HS-27A (cell line): ENCODE results near the gene GMDS.

ENCODE experiments used
- DNase-seq: peaks from one replicate; pipeline ENCODE4 v3.0.0-alpha.2; 2012; ENCODE audit warnings: low read depth, missing footprints

GMDS gene

DNA sequence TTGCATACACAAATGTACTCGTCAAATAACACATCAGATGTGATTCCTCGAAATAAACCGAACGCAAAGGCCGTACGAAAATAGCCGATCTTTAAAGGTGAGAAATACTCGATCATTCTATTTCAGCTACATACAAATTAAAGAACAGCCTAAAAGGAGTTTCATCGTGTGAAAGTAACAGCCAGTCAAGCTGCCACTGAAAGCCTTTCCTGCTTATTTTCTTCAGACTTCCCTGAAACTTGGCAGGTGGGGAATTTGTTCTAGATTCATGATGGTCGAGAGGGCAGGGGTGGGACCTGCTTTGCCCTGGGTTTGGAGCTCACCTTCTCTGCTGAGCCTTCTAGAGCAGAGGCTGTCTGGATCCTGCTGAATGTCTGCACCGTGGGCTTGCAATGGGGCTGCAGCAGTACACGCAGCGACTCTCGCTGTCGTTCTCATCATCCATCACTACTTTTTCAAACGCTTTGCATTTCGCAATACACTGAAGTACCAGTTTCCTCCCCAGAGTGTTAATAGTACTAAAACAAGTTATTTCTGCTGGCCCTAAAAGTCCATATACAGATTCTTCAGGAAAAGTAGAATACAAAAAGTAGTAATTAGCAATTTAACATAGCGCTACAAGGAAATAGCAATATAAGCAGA, 619.5 kb downstream of the GMDS start:
- no peak for DNase-seq

DNA sequence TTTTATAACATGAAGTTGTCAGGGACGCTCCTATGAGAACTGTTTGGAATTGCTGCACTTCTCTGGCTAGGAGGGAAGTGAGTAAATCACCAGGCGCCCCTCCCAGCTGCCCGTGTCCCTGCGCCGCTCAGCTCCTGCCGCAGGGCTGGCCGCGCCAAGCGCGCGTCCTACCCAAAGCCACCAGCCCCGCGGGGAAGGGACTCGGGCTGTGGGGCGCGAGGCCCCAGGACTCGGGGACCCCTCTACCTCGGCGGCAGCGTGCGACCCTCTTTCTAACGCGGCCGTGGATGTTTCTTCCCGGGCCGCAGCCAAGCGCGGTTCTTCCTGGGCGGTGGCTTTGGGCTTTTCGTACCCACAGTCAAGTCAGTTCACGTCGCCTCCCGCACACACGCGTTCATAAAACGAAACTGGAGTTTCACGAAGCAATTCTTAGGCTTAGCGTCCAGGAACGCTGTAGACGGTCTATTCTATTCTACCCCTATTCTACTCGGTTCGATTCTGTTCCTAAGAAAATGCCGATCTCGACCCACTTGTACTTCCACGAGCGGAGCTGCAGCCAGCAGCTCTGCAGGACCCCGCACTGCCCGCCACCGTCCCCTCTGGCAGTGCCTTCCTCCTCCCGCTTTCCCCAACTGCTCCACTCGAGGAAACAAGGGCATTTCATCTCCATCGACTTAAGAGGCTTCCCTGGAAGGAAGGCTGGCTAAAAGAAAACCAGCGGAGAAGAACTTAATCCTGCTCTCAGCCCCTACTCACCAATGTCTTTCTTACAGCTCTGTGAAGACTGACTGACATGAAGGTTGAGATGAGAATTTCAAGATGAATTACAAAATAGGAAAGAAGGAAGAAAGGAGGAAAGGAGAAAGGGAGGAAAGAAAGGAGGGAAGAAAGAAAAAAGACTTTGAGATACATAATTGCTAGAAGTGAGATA, 620.3 kb downstream of the GMDS start:
- DNase-seq: no peak

DNA sequence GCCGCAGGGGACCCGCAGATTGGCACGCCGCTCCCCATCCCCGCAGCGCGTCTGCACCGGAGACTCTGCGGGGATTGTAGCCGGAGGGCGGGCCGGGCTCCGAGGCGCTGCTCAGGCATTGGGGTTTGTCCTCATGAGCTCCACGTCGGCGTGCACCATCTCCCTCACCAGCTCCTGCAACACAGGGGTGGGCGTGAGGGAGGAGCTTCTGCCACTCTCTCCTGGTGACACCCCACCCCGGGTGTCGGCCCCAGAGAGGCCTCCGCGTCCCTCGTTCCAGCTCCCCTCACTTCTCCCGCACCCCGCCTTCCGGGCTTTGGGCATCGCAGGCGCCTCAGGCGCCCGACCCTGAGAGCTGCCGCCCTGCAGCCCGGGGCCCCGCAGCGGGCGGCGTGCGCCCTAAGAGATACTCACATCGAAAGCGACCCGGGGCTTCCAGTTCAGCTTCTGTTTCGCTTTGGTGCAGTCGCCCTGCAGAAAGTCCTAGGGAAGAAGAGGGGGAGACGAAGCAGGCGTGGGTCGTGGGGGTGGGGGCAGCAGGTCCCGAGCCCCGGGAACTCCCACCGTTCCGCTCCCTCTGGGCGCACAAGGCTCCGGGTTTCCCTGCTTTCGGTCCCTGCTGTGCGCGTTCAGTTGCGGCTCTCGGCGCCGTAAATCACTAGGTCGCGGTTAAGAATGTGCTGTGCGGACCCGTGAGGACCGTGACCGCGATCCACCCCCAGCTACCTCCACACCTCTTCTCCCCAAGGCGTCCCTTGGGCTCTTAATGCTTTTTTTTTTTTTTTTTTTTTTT, 621.2 kb downstream of the GMDS start:
- DNase-seq: no peak

DNA sequence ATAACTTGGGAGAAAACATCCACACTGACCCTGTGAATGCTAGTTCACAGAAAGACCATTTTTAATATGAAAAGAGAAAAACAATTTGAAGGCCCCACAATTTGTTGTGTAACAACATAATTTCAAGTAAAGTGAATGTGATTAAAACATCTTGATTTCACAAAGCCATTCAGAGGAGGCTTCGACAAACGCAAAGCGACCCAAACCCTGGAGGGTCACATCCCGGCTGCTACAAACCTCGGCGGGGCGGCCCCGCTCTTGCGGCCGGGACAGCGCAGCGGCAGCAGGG, 621.7 kb downstream of the GMDS start:
- no peak for DNase-seq

DNA sequence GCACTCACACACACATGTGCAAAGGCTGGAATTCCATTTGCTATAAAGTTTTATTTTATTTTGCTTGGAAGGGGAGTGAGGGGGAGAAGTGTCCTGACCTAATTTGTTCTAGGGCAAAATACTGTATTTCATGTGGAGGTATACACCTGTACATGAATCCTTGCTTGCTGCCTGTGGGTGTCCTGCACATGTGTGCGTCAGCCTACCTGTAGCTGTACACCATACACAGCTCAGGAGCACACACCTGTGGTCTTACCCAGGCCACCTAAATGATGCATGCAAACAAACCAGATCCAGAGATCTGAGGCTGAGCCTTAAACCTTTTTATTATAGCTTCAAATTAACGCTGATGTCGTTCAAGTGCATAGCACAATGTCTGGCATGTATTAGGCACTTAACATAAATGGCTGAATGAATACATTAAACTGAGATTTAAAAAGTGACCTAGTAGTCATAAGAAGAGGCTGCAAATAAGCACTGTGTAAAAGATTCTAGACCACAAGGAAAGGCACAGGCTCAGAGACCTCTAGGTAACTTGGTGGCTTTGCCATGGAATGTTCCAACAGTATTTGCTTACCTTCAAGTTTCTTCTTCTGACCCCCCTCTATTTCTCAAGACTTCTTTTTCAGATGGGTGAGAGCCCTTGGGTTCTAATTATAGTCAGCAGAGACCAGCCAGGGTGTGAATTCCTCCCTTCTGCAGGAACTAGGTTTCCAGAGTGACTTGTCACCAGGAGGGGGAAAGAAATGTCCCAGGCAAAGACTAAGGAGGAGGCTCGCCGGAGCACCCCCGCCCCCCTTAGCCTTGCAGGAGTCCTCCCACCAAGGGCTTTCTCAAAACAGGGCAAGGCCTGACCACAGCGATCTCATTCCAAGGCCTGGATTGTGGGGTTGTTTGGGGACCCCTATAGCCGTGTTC, 622.3 kb downstream of the GMDS start:
- DNase-seq: no peak

DNA sequence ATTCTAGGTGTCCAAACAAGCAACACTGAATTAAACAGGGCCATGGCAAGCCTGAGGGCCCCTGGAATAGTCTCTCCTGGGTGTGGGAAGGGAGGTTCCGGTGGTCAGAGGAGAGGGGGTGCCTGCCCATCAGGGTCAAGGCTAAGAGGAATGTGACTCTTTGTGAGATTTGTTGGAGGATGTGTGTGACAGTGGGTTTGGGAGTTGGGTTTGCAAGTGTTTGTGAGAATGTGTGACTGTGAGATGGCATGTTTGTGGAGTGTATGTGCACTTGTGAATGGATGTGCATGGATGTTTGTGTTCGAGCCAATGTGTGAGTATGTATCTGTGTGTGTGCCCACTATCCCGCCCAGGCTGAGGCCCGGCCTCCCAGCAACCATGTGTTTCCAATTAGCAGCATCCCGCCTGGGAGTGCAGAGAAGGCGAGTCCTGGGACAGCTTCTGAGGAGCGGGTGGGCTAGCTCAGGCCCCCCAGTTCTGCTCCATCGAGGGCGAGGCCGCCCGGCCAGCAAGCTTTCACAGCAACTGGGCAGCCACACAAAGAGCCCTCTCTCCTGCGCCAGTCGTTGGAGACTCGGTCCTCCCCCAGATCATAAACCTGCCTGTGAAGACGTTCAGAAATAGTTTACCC, 623.1 kb downstream of the GMDS start:
- DNase-seq: no peak

DNA sequence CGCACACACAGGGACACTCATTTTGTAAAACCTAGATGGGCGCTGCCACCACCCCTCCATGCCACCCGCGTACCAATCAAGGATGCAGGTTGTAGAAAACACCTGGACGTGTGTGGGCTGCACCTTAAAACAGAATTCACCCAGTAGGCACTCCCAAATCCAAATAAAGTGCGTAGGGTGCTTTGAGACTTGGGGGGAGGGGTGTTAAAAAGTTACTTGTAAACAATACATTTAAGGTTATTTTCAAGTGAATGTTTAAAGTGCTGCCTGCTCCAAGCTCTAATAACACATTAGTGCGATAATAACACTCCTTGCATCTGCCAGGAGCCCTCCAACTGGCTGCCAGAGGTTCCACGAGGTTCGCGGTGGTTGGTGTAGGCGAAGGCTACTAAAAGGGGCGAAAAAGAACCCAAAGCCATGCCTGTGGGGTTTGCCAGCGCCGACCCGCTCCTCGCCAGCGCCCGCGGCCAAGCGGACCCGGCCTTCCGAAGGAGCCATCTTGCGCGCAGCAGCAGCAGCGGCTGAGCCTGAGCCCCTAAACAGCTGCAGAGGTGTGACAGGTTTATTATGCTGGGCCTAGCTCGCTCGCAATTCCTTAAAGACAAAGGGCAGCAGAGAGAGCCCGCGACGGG, 624.2 kb downstream of the GMDS start:
- DNase-seq: no peak

DNA sequence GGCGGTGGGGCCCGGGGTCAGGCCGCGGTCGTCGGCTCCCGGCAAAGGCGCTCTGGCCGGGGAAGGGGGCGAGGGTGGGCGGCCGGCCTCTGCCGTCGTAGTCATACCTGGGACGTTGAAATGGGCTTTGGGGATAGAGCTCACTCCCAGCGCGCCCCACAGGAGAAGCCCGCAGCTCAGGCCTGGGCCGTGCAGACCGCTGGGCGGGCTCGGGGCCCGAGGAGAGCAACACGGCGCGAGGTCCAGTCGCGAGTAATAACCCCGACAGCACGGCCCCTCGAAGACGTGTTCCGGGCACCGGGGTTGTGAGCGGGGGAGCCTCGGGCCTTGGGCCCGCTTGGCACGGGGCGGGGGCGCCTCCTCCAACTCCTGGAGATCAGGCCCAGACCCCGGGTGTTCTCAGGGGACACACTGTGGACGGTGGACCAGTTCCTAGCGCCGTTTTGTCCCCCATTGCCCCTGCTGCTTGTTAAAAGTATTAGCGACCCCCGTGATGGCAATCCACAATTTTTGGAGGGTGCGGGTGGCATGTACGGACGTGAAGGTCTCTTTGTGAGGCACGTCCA, 624.8 kb downstream of the GMDS start:
- DNase-seq: no peak

DNA sequence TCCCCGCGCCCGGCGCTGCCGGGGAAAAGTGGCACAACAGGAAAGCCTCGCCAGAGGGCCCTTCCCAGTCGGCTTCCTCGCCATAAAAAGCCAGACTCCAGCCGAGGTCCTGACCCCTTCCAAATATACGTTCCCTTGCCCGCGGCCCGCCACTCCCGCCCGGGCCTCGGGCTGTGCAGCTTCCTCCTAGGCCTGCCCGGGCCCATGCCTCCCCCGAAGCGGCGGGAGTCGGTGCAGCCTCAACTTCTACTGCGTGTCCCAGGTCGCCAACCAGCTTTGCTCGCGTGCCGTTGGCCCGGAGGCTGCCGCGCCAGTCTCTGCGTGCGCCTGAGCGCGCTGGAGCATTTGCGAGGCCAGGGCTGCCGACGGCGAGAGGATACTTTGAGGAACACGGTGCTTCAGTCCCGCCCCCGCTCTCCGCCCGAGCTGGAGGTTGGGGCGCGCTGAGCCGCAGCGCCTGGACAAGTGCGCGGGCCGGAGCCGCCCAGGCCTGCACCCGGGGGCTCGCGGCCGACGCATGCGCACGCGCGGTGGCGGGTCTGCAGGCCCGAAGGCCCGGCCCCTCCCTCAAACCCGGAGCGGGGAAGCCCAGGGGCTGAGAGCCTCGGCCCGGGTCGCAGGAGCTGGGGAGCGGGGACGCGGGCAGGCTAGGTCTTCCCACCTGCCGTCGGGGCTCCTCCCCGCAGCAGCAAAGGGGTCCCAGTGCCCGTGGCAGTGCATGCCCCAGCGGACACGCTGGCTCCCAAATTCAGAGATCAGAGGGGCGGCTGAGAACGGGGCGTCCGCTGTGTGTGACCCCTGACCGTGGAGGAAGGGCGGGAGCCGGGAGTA, 625.5 kb downstream of the GMDS start:
- DNase-seq: no peak

DNA sequence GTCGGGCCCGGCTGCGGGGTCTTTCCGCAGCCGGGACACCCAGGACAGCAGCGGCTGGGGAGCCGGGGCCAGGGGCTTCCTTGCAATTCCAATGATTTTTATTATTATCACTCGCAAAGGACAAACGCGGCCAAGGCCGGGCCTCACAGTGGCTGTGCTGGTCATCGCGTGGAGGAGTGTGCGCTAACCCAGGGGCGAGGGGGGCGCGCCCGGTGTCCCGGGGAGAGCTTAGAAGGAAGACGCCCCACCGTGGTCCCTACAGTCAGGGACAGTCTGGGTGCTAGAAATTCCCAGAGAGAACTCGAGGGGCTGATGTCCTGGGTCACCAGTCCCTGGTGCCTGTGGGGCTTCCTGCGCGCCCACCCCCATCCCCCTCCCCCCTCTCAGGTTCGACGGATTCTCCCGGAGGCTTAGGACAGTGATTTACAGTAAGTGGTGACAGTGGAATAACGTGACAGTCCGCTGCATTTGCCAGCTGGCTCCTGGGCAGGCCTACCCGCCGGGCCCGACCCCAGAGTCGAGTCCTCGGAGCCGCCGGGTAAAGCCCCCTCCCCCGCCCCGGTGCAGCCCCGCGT, 626.2 kb downstream of the GMDS start:
- no peak for DNase-seq

DNA sequence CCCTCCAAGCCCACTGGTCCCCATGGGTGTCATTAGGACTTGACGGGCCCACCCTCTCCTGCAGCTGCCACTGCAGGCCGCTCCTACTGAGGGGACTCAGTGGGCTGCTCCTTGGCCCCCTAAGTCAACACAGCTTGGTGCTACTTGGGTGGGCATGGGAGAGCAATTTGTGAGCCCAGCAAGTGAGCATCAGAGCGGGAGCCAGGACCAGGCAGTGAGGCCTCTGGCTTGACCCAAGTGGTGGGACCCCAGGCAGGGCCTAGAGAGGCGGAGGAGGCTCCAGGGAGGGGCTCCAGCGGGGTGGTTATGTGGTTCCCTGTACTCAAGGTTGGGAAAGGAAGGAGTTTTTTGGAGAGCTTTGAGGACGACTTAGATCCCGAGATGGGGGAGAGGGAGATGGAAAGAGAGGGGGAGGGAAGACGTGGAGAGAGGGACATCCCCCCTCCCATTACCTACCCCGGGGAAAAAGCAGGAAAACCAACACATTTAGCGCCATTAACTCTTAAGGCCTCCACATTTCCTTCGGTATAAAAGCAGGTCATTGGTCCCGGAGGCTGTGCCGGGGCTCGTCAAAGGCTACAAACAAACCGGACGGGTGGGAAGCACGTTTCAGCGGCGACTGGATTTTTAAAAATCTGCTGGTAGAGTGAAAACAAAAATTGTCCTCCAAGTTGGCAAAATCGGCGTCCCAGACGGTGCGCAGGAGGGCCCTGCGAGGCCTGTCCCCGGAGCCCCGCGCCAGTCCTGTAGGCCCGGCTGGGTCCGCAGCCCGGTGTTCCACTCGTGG, 626.9 kb downstream of the GMDS start:
- no peak for DNase-seq

DNA sequence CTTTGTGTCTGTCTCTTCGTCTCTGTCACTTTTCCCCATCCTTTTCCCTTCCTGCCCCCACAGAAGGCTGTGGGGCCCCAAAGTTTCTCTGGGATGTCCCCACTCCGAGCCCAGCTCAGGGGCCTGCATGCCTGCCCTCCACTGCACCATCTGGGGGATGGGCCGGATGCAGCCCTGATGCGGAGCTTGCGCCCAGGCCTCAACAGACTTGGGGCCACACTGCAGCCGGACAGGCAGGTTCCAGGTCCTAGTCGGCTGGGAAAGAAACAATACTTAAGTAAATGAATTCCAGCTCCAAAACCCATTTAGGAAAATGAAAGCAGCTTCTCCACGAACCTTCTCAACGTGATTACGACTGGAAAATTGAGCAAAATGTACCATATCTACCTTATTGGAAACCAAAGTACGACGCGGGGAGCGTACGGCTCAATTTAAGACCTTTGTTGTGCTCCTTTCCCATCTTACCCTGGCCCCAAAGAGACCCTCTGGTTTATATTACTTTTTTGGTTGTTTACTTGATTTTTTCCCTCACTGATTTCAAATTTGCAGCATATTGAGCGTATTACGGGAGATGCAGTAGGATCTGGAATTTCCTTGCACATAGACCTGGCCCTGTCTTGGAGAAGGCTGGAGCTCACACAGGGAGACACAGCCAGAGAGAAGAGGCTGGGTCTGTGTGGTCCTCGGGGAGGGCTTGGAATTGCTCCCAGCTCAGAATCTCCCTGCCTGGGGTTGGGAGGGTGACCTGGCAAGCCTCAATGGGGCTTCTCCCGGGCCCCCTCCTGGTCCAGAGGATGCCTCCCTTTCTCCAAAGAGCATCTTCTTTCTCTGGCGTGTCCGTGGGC, 627.7 kb downstream of the GMDS start:
- no peak for DNase-seq

DNA sequence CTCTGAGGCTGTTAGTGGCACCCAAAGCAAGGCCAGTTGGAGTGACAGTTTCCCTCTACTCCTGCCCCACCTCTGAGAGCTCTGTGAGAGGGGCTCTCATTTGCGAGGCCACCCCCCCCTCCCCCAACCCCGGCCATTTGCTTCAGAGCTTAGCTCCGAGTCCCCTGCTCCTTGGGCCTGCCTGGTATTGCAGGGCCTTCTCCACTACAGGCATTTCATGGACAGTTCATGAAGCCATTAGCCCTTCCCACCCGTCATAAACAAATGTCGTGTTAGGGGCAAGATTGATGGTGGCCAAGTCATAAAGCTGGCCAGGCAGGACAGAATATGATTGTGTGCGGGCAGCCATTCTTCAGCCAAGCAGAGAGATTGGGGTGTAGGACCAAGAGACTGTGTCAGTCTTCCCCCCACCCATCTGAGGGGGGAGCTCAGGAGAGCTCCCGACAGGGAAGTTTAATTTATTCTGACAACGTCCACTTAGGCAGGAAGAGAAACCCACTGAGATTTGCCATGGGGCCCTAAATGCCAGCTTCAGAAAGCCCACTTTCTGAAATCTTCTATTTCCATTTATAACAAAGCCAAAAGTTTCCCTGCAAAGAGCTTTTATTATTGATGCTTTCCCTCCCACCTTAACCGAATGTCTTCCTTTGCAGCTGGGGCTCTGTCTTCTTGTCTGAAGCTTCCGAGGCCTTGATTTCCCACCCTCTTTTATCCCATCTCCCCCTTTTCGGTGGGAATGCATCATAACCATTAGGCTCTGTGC, 628.5 kb downstream of the GMDS start:
- no peak for DNase-seq

DNA sequence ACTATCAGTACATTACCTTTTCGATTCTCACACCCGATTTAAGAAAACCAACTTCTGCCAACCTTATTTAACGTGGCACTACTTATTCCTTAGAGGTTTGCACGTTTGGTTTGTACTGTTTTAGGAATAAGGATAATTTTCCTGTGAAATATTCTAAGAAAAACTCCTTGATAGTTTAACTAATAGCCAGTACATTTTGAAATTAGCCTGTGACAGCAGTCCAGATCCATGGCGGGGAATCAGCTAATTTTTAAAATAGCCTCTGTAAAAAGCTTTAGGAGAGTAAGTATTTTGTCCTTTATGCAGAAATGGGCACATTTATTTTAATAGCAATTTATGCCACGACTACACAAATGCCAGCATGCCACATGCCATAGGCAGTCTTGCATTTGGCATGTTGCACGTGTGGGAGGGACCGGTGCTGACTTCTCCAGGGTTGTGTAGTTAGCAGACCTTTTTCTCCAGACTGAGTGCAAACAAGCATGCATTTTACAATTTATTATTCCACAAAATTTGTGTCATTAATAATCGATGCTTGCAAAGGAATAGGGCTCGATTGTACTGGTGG, 629.5 kb downstream of the GMDS start:
- no peak for DNase-seq

DNA sequence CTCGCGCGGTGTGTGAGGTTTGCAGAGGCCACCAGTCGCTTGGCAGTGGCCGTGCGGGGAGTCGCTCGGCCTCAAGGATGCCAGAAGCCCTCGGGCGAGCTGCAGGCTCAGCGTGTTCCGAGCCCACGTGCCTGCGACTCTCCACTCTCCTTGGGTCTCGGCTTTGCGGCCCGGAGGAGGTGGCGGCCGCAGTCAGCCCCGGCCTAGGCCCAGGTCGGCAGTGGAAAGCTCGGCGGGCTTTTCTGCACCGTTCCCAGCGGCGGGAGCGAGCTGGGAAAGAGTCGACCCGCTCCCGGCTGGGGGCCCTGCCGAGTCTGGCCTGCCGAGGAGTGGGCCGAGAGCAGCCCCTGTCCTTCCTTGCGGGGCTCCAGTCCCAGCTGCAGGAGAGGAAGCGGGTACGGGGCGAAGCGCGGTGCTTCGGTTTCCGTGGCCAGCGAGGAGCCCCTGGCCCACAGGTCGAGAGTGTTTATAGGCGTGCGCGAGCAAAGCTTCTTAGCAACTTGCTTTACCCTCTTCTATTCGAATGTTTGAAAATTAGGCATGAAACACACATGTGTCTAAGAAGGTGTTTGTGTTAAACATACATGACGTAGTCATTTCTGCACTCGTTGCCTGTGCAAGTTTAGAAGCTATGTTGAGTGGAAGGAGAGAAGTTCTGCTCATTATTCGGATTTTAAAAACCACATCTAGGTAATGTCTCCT, 630.1 kb downstream of the GMDS start:
- no peak for DNase-seq
